ENCODE data around the gene ZKSCAN4.

- TF ChIP-seq, protein P1, sequence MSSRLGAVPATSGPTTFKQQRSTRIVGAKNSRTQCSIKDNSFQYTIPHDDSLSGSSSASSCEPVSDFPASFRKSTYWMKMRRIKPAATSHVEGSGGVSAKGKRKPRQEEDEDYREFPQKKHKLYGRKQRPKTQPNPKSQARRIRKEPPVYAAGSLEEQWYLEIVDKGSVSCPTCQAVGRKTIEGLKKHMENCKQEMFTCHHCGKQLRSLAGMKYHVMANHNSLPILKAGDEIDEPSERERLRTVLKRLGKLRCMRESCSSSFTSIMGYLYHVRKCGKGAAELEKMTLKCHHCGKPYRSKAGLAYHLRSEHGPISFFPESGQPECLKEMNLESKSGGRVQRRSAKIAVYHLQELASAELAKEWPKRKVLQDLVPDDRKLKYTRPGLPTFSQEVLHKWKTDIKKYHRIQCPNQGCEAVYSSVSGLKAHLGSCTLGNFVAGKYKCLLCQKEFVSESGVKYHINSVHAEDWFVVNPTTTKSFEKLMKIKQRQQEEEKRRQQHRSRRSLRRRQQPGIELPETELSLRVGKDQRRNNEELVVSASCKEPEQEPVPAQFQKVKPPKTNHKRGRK (CRISPR knock-in tag; IDR thresholded peaks at IDR 0.05; ENCODE audit: borderline replicate concordance): no peak
- no peak for TF ChIP-seq CTCF (IDR thresholded peaks at IDR 0.05)
- no peak for TF ChIP-seq MAX (CRISPR knock-in tag; IDR thresholded peaks at IDR 0.05)
- TF ChIP-seq FOXP1 (CRISPR knock-in tag; IDR thresholded peaks at IDR 0.05; ENCODE audit: borderline replicate concordance): no peak
- no peak for TF ChIP-seq ZNF121 (CRISPR knock-in tag; IDR thresholded peaks at IDR 0.05)
- no peak for TF ChIP-seq KAT7 (CRISPR knock-in tag; IDR thresholded peaks at IDR 0.05; ENCODE audit: borderline replicate concordance)
- TF ChIP-seq, protein P2, sequence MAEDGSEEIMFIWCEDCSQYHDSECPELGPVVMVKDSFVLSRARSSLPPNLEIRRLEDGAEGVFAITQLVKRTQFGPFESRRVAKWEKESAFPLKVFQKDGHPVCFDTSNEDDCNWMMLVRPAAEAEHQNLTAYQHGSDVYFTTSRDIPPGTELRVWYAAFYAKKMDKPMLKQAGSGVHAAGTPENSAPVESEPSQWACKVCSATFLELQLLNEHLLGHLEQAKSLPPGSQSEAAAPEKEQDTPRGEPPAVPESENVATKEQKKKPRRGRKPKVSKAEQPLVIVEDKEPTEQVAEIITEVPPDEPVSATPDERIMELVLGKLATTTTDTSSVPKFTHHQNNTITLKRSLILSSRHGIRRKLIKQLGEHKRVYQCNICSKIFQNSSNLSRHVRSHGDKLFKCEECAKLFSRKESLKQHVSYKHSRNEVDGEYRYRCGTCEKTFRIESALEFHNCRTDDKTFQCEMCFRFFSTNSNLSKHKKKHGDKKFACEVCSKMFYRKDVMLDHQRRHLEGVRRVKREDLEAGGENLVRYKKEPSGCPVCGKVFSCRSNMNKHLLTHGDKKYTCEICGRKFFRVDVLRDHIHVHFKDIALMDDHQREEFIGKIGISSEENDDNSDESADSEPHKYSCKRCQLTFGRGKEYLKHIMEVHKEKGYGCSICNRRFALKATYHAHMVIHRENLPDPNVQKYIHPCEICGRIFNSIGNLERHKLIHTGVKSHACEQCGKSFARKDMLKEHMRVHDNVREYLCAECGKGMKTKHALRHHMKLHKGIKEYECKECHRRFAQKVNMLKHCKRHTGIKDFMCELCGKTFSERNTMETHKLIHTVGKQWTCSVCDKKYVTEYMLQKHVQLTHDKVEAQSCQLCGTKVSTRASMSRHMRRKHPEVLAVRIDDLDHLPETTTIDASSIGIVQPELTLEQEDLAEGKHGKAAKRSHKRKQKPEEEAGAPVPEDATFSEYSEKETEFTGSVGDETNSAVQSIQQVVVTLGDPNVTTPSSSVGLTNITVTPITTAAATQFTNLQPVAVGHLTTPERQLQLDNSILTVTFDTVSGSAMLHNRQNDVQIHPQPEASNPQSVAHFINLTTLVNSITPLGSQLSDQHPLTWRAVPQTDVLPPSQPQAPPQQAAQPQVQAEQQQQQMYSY (CRISPR knock-in tag; IDR thresholded peaks at IDR 0.05): no peak
- TF ChIP-seq SP1 (CRISPR knock-in tag; conservative IDR thresholded peaks at IDR 0.05): no peak
- TF ChIP-seq ZNF396 (CRISPR knock-in tag; IDR thresholded peaks at IDR 0.05; ENCODE audit: borderline replicate concordance): no peak
- no peak for TF ChIP-seq ESRRA (CRISPR knock-in tag; IDR thresholded peaks at IDR 0.05; ENCODE audit: borderline replicate concordance)
- TF ChIP-seq, protein P3, sequence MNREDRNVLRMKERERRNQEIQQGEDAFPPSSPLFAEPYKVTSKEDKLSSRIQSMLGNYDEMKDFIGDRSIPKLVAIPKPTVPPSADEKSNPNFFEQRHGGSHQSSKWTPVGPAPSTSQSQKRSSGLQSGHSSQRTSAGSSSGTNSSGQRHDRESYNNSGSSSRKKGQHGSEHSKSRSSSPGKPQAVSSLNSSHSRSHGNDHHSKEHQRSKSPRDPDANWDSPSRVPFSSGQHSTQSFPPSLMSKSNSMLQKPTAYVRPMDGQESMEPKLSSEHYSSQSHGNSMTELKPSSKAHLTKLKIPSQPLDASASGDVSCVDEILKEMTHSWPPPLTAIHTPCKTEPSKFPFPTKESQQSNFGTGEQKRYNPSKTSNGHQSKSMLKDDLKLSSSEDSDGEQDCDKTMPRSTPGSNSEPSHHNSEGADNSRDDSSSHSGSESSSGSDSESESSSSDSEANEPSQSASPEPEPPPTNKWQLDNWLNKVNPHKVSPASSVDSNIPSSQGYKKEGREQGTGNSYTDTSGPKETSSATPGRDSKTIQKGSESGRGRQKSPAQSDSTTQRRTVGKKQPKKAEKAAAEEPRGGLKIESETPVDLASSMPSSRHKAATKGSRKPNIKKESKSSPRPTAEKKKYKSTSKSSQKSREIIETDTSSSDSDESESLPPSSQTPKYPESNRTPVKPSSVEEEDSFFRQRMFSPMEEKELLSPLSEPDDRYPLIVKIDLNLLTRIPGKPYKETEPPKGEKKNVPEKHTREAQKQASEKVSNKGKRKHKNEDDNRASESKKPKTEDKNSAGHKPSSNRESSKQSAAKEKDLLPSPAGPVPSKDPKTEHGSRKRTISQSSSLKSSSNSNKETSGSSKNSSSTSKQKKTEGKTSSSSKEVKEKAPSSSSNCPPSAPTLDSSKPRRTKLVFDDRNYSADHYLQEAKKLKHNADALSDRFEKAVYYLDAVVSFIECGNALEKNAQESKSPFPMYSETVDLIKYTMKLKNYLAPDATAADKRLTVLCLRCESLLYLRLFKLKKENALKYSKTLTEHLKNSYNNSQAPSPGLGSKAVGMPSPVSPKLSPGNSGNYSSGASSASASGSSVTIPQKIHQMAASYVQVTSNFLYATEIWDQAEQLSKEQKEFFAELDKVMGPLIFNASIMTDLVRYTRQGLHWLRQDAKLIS (CRISPR knock-in tag; IDR thresholded peaks at IDR 0.05; ENCODE audit: borderline replicate concordance): no peak
- TF ChIP-seq ATF2 (CRISPR knock-in tag; IDR thresholded peaks at IDR 0.05; ENCODE audit: borderline replicate concordance, low read depth): no peak
- TF ChIP-seq EMX1 (CRISPR knock-in tag; IDR thresholded peaks at IDR 0.05): no peak
- no peak for TF ChIP-seq HMGXB4 (CRISPR knock-in tag; IDR thresholded peaks at IDR 0.05)
These were observed 12.4 kb downstream of the ZKSCAN4 start for GRCh38 chr6:28239636-28240035.
